GM12892 (cell line): Measurements from ENCODE around the gene ZIC4.

Experiments used
- POLR2A ChIP-seq: IDR thresholded peaks from 2 replicates; pipeline ENCODE4 v1.6.1; 2011; ENCODE audit warnings: low read depth, low read length, control low read depth
- POLR2AphosphoS5 ChIP-seq: IDR thresholded peaks from 2 replicates; pipeline ENCODE4 v1.6.1; 2011; ENCODE audit warnings: low read depth, low read length, control low read depth

DNA sequence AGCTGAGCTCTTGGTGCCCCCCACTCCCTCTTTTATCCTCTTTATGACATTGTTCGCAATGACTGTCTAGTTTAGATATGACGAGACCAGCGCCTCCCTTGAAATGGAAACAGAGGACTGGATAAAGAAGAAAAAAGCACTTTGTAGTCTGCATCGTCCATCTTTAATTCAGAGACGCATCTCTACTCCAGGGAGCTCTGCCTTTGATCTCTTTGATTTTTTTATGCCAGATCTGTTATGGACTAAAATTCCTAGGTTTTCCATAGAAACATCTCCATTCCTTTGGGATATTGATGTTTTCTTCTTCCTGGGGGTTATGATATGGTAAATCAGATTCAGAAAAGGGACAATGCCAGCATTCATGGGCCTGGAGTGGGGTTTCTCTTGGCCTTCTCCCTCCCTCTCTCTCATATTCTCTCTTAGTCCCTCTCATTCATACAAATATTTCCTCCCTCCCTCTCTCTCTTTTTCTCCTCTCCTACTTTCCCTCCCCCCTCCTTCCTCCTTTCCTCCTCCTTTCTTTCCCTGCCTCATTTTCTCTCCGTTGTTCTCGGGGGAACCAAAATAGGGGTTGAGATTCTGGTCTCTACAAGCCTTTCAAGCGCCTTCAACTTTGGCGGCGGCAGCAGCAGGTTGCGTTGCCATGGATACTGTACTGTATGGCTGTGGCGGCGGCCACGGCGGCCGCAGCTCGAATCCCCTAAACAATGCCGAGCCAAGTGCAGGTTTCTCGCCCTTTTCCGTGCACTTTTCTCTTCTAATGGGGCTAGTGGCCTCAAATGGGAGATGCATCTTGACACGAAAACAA lies 45.5 kb downstream of the ZIC4 start:
- TF ChIP-seq POLR2A (no peak), POLR2AphosphoS5 (no peak)
